KOPT-K1 (cell line): ENCODE data around the gene CD63.

Source experiments
- H3K27ac ChIP-seq: fragments of 200-600 bp; sonication (generic); 2 replicates; pipeline ENCODE4 v1.5.1; 2016; ENCODE audit warnings: antibody characterized with exemption, mild to moderate bottlenecking, low read depth, low read length; ENCODE audit not compliant: poor library complexity, severe bottlenecking
- H3K36me3 ChIP-seq: fragments of 200-600 bp; sonication (generic); 2 replicates; pipeline ENCODE4 v1.5.1; 2017; ENCODE audit warnings: antibody characterized with exemption, mild to moderate bottlenecking, low read length, moderate library complexity; ENCODE audit not compliant: insufficient read depth
- H3K9me3 ChIP-seq: fragments of 200-600 bp; sonication (generic); 2 replicates; pipeline ENCODE4 v1.5.1; 2017; ENCODE audit warnings: antibody characterized with exemption, low read length, mild to moderate bottlenecking; ENCODE audit not compliant: insufficient read depth, poor library complexity, severe bottlenecking

The CD63 gene

DNA sequence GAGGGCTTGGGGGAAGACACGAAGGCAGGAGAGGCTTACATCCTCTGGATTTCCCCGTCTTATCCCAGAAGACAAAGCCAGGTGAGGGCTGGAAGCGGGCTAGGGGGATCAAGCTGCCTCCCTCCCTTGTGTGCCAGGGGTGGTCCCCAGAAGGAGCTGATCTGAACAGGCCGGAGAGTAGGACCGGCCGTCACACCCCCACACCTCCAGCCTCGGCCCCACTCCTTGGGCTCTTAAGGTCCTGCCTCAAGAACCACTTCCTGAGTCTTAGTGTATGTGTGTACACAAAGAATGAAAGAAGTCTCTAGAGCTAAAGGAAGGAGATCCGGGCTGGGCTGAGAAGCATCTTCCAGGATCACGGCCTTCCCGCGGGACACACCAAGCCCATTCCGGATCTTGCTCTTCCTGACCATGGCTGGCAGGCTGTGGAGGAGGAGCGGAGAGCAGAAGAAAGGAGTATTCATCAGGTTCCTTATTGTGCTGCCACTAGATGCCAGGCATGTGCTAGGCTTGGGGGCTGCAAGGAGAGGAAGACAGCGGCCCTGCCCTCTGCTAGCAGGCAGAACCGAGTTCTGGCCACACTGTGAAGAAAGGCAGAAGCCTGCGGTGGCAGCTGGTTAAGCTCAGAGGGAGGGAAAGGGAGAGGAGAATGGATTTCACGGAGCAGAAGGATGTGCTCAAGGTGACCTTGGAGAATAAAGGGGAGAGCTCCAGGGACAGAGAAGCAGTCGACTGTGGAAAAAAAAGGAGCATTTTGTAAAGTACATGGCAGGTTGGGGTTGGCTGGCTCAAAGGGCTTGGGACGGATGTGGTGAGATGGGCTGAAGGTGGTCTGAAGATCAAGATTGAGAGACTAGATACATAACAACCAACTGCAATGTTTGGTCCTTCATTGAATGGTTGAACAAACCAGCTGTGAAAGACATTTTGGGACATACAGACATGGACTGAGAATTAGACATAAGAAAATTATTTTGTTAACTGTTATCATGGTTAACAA is 1.3 kb upstream of the CD63 start:
- H3K9me3 ChIP-seq: no peaks in the 10 kb centered on the region
- H3K27ac ChIP-seq: peak overlapping the region; percentile 78
- H3K36me3 ChIP-seq: peaks cover 20% of the 10 kb centered on the region; the same call in 1 of the 2 replicates

DNA sequence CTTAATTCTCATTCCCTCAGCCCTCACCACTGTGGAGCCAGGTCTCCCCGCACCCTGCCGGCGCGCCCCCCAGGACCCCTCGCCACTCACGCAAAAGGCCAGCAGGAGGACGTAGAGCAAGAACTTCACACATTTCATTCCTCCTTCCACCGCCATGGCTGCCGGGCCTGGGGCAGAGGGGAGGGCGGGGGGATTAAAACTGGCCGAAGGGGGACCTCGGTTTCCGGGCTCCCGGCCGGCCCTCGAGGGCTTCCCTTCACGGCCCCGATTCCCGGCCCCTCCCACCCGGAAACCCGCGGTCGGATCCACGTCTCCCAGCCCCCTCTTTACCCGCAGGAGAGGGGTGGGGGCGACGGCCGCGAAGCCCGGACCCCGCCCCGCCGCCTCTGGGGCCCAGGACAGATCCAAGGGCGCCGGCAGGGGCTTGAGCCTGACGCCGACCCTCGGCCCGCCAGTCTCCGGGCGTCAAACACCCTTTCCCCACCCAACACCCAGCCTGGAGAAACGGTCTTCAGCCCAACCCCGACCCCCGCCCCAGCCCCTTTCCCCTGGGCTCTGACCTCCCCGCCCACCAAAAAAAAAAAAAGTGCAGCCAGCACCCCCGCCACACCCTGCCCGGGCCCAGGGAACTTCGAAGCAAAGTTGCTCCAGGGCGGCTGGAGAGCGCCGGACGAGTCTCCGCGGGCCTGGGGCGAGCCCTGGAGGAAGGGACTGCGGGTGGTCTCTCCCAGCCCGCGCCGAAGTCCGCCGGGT is 447 bp downstream of the CD63 start:
- H3K27ac ChIP-seq: peak overlapping the region; percentile 78
- H3K36me3 ChIP-seq: peaks cover 35% of the 10 kb centered on the region
- H3K9me3 ChIP-seq: no peaks in the 10 kb centered on the region

DNA sequence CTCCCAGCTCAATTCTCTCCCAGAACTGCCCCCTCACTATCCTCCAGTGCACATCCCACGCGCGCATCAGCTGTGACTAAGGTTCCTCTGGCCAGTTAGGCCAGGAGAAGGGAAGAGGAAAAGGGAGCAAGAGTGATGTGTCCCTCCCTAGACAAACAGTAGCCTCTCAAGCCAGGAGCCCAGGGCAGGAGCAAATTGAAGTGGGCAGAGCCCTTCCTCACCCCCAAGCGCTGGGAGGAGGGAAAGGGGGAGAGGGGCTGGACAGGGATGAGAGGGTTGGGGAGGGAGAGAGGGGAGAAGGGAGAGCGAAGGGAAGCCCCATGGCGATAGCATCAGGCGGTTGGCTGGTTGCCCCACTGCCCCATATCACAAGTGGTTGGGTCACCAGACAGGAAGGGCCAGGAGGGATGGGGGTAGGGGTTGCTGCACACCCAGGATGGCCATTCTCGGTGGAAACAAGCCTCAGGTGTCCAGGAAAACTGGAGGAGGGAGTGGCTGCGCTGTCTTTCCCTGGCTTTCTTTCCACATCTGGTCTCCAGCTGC is 1.1 kb downstream of the CD63 start:
- no peaks in the 10 kb centered on the region for H3K9me3 ChIP-seq
- H3K27ac ChIP-seq: peak overlapping the region; percentile 78
- H3K36me3 ChIP-seq: peaks cover 41% of the 10 kb centered on the region

DNA sequence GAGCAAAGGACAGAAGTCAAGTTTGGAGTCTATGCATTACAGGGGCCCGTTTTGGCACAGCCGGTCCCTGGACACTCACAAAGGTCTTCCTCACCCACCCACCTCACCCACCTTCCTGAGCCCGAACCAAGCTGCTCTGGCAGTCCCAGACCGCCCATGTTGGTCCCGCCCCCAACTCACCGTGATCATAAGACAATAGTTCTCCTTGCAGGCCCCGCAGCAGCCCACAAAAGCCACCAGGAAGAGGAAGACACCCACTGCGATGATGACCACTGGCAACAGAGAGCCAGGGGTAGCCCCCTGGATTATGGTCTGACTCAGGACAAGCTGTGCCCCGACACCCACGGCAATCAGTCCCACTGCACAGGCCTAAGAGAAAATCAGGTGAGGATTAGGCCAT is 1.8 kb downstream of the CD63 start:
- no peak overlapping the region for H3K27ac ChIP-seq
- peaks cover 43% of the 10 kb centered on the region for H3K36me3 ChIP-seq
- H3K9me3 ChIP-seq: no peaks in the 10 kb centered on the region

DNA sequence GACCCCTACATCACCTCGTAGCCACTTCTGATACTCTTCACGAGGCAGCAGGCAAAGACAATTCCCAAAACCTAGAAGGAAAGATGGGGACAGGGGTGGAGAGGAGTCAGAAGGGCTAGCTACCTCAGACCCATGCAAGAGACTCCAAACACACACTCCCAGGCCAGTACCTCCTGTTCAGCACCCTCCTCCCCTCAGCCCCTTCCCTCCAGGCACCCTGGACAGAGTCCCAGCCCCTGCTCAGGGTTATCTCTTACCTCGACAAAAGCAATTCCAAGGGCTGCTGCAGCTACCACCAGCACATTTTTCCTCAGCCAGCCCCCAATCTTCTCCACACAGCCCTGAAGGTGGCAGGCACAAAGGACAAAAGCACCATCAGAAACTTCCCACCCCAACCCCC is 3.3 kb downstream of the CD63 start:
- Histone ChIP-seq H3K9me3 (no peaks in the 10 kb centered on the region), H3K36me3 (peaks cover 57% of the 10 kb centered on the region), H3K27ac (no peak overlapping the region)

DNA sequence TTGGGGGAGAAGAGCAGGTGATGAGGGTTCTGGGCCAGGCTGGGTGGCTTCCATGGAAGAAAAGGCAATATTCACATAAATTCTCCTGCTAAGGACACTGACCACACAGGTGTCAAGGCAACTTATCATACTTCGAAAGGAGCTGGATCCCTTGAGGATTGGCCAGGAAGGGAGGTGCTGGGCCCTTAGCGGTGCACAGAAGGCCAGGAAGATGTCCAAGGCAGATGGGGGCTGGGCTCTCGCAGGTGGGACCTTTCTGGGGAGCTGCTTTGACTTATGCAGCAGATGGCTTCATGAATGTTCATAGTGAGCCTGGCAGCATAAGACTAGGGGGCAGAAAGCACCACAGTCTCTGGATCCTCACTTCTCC is 3.9 kb downstream of the CD63 start:
- H3K9me3 ChIP-seq: no peaks in the 10 kb centered on the region
- H3K36me3 ChIP-seq: peaks cover 63% of the 10 kb centered on the region
- H3K27ac ChIP-seq: no peak overlapping the region

DNA sequence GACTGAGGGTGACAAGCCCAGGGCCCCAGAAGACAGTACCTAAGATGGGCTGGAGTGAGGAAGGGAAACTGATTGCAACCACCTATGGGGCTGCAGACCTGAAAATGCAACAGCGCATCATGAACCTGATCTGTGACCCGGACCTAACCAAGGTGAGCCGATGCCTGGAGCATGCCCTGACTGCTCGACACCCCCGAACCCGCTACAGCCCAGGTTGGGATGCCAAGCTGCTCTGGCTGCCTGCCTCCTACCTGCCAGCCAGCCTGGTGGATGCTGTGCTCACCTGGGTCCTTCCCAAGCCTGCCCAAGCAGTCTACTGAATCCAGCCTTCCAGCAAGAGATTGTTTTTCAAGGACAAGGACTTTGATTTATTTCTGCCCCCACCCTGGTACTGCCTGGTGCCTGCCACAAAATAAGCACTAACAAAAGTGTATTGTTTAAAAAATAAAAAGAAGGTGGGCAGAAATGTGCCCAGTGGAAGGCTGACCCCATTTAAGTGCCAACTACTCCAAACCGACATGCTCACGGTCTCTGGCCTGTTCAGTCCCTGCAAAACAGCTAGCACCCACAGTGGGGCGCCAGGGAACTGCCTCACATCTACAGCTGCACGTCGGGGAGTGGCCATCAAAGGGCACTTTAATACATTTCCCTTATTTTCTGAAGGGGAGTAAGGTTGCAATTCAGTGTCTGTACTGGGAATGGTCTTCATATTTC is 4.4 kb downstream of the CD63 start:
- no peak overlapping the region for H3K27ac ChIP-seq
- H3K9me3 ChIP-seq: no peaks in the 10 kb centered on the region
- H3K36me3 ChIP-seq: peaks cover 69% of the 10 kb centered on the region

DNA sequence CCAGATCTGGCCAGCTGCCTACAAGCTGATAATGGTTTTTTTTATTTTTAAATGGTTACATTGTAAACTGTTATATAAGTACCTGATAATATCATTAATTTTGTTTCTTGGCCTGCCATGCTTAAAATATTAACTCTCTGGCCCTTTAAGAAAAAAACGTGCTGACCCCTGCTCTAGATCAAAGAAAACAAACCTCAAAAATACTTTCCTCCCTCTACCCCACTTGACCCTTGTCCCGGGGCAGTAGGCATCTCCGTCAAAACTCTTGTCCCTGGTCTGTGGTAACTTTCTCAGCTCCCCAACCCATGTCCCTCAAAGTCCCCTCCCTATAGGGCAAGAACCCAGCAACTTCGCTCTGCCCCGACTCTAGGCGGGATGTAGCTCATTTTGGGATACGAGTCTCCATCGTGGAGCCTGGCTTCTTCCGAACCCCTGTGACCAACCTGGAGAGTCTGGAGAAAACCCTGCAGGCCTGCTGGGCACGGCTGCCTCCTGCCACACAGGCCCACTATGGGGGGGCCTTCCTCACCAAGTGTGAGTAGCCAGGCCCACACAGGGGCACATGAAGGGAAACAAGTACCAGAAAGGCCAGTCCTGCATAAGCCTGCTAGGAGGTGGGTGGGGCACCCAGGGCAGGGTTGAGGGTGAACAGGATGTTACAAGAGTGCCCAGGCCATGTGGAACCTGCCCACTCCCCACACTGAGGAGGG is 5.1 kb downstream of the CD63 start:
- peaks cover 76% of the 10 kb centered on the region for H3K36me3 ChIP-seq
- no peak overlapping the region for H3K27ac ChIP-seq
- no peaks in the 10 kb centered on the region for H3K9me3 ChIP-seq

DNA sequence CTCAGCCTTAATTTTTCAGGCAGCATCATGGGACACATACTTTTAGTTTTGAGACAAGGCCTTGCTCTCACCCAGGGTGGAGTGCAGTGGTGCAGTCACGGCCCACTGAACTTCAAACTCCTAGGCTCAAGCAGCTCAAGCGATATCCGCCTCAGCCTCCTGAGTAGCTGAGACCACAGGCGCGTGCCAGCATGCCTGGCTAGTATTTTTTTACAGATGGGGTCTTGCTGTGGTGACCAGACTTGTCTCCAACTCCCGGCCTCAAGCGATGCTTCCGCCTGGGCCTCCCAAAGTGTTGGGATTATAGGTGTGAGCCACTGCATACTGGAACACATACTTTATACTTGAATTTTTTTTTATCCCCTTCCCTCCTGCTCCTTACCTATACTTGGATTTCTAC is 5.9 kb downstream of the CD63 start:
- Histone ChIP-seq H3K9me3 (no peaks in the 10 kb centered on the region), H3K27ac (no peak overlapping the region), H3K36me3 (peaks cover 82% of the 10 kb centered on the region)

DNA sequence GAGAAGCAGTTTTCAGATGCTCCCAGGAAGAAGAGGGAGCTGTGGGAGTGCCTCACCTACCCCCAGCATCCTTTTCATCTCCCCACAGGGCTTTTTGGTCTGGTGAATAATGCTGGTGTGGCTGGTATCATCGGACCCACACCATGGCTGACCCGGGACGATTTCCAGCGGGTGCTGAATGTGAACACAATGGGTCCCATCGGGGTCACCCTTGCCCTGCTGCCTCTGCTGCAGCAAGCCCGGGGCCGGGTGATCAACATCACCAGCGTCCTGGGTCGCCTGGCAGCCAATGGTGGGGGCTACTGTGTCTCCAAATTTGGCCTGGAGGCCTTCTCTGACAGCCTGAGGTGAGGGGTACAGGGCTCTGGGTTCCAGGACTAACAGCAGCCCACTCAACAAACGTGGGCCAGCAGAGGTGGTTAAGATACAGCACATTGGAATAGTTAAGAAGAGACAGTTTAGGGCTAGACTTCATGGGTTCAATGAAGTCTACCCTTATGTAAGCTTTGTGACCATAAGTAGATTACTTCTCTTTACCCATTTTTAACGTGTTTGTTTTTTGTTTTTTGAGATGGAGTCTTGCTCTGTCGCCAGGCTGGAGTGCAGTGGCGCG is 7.1 kb downstream of the CD63 start:
- peaks cover 76% of the 10 kb centered on the region for H3K36me3 ChIP-seq
- no peaks in the 10 kb centered on the region for H3K9me3 ChIP-seq

DNA sequence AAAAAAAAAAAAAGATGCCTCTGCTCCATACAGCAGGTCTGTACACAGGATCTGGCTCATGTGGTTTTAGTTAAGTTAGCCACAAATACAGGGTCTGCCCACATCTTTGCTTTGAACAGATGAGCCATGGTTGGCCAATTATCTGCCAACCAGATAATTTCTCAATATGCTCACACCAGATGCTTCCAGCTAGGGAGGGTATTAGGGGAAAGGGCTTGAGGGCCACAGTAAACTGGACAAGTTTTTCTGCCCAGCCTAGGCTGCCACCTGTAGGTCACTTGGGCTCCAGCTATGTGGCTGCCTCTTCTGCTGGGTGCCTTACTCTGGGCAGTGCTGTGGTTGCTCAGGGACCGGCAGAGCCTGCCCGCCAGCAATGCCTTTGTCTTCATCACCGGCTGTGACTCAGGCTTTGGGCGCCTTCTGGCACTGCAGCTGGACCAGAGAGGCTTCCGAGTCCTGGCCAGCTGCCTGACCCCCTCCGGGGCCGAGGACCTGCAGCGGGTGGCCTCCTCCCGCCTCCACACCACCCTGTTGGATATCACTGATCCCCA is 7.8 kb downstream of the CD63 start:
- H3K9me3 ChIP-seq: no peaks in the 10 kb centered on the region
- no peak overlapping the region for H3K27ac ChIP-seq
- H3K36me3 ChIP-seq: peaks cover 71% of the 10 kb centered on the region

More for the DNA sequence above, 7.1 kb downstream of the CD63 start:
- H3K27ac ChIP-seq: no peak overlapping the region

DNA sequence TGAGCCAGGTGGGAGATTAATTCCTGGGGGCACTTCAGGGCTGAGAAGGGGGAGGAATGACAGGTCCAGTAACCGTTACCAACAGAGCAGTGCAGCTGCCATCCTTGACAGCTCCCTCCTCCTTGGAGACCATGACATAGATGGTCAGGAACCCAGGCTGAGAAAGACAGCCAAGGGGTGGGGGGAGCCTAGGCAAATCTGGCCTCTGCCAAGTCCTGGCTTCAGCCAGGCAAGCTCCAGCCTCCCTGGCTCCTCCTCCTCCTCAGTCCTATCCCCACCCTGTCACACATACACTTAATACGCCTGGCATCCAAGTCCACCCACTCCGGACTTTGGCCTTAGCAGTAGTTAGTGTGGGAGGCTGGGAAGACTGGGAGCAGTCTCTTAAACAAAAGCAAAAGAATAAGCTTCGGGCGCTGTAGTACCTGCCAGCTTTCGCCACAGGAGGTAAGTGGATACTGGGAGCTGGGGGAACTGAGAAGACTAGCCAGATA is 8.7 kb downstream of the CD63 start, which contains the start of gene RDH5:
RDH5 (plus strand) TSS at position 323 of the 494 bp plus-strand sequence. CDS start 792 bp downstream, outside the sequence.
- H3K9me3 ChIP-seq: no peaks in the 10 kb centered on the region
- H3K27ac ChIP-seq: no peak within 1 kb of the TSS
- peaks cover 62% of the 10 kb centered on the region for H3K36me3 ChIP-seq

DNA sequence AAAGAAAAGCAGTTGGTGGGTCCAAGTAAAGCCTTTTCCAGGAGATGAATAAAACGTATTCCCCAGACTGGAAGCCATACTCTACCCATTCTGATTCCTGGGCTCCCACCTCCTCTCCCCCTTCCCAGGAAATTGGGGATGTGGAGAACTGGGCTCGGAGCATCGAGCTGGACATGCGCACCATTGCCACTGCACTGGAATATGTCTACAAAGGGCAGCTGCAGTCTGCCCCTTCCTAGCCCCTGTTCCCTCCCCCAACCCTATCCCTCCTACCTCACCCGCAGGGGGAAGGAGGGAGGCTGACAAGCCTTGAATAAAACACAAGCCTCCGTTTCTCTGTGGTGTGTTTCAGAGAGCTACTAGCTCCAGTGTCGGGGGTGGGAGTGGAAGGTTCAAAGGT is 9.4 kb downstream of the CD63 start:
- Histone ChIP-seq H3K27ac (no peak overlapping the region), H3K36me3 (peaks cover 56% of the 10 kb centered on the region), H3K9me3 (no peaks in the 10 kb centered on the region)
